Right ventricle myocardium superior (tissue), 1 donor: ENCODE data around the gene ROPN1L. TPM values are rescaled to one million over a fixed set of nuclear protein-coding genes. Genes with fewer than 3 reads are reported as not detected.
"Not testable (repeated sequence)": the region's sequence is repeated elsewhere in the genome, so short reads cannot be mapped to it uniquely, and the experiment has no call there.

ENCODE experiments used
- ATAC-seq: fragments of 200-7000 bp; cut with Tn5 transposase; one replicate; pipeline ENCODE4 v1.9.1; 2020; ENCODE audit warnings: mild to moderate bottlenecking; ENCODE audit not compliant: poor library complexity
- DNase-seq: peaks from one replicate; pipeline ENCODE4 v3.0.0-alpha.2; 2020
- intact Hi-C: fragments of 100-400 bp; cut with DNase I; formaldehyde crosslinking; loops from one replicate; pipeline ENCODE4 v1.11.2; 2022
- total RNA-seq: library from RNA; stranded (reverse); fragmentation: NEBNext Ultra II Directional; extraction: Animal tissue kit (Norgen Biotek cat#: 25700); gene quantifications from one replicate; pipeline ENCODE4 v1.2.1, GENCODE V29; 2021
- donor health status: DM: no; HTN: yes; CAD: no; lungs with severe emphysema.

ROPN1L gene
- total RNA-seq, 1 donor from 2014 or later = not detected

GRCh38 chr5:10488144-10488543 lies 46.5 kb downstream of the ROPN1L start:
- DNase-seq = no peak
- intact Hi-C loops = no loop called here

DNA sequence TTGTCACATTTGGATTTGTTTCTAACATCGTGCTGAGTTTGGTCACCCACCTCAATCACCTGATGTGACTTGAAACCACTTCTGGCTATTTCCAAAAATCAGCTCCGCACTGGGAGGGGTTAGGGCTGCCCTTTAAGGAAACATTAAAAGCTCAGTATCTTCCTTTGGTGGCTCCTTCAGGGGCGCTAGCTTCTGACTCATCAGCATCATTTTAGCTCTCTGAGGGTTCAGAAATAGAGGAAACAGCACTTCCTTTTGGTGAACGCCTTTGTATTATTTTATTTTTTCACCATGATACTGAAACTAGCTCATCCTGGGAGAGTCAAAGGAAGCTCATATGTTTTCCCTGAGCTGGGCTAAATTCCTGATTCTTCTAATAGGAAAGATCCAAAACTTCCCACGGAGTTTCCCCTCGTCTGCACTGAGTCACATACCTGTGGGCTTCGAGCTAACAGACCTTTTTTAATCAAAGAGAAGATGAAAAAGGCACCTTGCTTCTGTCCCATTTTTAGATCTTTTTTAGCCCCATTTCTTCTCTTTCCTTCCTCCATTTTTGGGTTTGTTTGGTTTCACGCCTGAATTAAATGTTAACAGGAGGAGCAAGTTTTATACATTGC lies 48.2 kb downstream of the ROPN1L start:
- intact Hi-C loops = no loop called here
- ATAC-seq (no peak), DNase-seq (no peak)

More at GRCh38 chr5:10488144-10488543, 46.5 kb downstream of the ROPN1L start:
- no peak for ATAC-seq

GRCh38 chr5:10490927-10491672 lies 49.4 kb downstream of the ROPN1L start:
- ATAC-seq (no peak), DNase-seq (no peak)
- intact Hi-C loops = no loop called here

GRCh38 chr5:10491673-10492026 lies 50.0 kb downstream of the ROPN1L start:
- DNase-seq (no peak), ATAC-seq (no peak)
- intact Hi-C loops = no loop called here

- intact Hi-C loops = no loop called here
- ATAC-seq (no peak), DNase-seq (no peak)
Measured at GRCh38 chr5:10493884-10494283, 52.2 kb downstream of the ROPN1L start.

DNA sequence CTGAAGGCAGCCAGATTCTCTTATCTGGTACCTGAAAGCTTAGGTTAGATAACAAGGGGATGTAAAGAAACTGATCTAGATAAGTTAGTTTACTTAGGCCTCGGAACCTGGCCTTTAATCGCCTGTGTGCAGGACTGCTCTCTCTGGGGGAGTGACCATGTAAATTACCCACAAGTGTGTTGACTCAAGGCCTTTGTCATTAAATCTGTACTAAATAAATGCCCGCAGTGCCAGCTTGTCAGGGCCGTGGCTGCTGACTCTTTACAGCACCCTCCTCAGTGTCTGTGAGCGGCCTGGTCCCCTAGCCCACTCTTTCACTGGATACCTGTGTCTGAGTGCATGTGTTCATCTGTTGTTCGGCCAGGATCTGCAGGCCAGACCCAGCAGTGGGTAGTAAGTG lies 52.8 kb downstream of the ROPN1L start:
- ATAC-seq, intact Hi-C loops, DNase-seq: not testable (repeated sequence)

DNA sequence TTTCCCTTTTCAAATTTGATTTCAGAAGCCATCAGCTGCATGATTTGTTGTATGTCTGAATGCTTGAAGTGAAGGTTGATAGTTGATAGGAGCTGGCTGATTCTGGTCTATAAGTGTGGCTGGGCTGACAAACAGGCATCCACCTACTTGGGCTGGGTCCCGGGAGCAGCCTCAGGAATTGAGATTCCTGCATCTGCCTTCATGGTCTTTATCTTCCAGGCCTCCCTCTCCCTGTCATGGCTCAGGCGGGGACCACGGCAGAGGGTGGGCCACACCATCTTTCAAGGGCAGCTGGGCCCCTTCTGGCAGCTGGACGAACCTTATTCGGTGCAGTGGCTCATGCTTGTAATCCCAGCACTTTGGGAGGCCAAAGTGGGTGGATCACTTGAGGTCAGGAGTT lies 55.9 kb downstream of the ROPN1L start:
- no peak for DNase-seq
- intact Hi-C loops = no loop called here
- ATAC-seq = no peak

DNA sequence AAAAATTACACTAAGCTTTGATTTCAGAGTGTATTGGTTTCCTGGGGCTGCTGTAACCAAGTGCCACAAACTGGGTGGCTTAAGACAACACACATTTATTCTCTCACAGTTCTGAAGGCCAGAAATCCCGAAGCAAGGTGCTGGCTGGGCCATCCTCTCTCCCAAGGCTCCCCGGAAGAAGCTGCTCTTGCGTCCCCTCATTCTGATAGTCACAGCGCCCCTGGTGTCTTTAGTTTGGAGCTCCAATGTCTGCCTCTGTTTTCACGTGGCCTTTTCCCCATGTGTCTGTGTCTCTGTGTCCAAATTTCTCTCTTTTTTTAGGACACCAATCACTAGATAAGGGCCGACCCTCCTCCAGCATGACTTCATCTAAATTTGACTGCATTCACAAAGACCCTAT lies 56.7 kb downstream of the ROPN1L start:
- intact Hi-C loops = no loop called here
- DNase-seq (no peak), ATAC-seq (no peak)

DNA sequence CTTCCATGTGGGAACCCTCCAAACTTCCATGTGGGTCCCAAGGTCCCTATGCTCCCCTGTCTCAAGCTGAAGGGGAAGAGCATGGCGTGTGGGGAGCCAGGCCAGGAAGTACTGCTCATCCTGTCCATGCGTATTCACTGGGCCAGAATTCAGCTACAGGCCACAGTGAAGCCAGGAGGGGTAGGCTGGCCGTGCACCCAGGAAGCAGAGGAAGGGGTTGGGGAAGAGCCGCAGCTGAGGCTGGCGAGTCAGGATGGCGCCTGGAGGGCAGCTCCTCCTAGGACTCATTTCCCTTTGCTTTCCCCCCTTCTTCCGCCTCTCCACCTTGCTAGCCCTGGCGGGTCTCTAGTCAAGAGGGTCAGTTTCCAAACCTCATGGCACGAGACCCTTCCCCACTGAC lies 57.4 kb downstream of the ROPN1L start:
- intact Hi-C loops = no loop called here
- DNase-seq (no peak), ATAC-seq (no peak)

- DNase-seq = no peak
- intact Hi-C loops = no loop called here
- no peak for ATAC-seq
Measured at GRCh38 chr5:10499776-10500175, 58.1 kb downstream of the ROPN1L start.

- intact Hi-C loops = no loop called here
- ATAC-seq (no peak), DNase-seq (no peak)
Measured at GRCh38 chr5:10500669-10501068, 59.0 kb downstream of the ROPN1L start.

- ATAC-seq (peak; percentile 23), DNase-seq (no peak)
- intact Hi-C loops = no loop called here
Measured at GRCh38 chr5:10501554-10502075, 59.9 kb downstream of the ROPN1L start.

DNA sequence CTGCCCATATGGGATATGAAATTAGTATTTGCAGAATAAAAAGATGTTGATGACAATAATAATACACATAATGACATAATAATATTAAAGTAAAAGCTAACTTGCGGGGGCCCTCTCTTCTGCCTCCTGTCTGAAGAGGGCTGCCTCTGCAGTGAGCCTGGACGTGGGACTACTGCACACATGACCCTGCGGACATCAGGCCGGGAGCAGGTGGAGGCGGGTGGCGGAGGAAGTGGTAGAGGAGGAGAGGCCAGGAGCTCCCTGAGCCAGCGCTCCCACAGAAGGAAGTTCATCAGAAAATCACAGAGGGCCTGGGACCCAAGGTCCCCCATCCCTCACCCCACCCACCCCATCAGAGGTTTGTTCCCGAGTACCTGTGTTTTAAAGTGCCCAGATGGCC lies 60.5 kb downstream of the ROPN1L start:
- DNase-seq = no peak
- ATAC-seq = no peak
- intact Hi-C loops = no loop called here

DNA sequence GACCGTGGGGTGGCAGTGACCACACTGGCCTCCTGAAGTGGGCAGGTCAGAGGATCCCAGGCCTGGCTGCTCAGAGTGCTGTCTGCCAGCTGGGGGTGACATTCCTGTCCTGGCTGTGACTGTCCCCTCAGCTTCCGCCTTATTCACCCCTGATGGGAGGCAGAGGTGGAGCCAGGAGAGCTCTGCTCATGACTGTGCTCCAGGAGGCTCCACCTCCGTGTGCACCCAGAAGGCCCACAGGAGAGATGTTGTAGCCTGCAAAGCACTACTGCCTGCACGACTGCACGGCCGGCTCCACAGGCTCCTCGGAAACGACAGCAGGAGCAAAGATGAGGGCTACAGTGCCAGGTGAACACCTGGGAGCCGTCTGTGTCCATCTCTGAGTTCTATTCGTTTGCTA lies 60.9 kb downstream of the ROPN1L start:
- intact Hi-C loops = no loop called here
- ATAC-seq (no peak), DNase-seq (no peak)

DNA sequence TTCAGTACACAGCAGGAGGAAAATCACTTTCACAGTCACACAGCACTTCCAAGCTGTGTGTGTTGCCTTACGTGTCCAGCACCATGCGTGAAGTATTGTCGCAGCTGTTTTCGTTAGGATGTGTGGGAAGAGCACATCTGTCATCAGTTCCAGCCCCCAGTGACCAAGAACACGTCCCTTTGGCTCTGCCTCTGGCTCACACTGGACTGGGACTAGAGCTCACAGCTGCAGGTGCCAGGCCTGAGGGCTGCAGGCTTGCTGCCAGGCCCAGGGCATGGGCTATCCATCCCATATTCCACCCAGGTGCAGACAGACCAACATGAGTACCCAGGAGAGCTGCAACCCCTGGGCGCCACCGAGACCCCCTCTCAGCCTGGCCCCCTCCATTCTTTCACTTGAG lies 61.6 kb downstream of the ROPN1L start:
- intact Hi-C loops = no loop called here
- ATAC-seq = peak; percentile 88
- DNase-seq = peak; percentile 67

DNA sequence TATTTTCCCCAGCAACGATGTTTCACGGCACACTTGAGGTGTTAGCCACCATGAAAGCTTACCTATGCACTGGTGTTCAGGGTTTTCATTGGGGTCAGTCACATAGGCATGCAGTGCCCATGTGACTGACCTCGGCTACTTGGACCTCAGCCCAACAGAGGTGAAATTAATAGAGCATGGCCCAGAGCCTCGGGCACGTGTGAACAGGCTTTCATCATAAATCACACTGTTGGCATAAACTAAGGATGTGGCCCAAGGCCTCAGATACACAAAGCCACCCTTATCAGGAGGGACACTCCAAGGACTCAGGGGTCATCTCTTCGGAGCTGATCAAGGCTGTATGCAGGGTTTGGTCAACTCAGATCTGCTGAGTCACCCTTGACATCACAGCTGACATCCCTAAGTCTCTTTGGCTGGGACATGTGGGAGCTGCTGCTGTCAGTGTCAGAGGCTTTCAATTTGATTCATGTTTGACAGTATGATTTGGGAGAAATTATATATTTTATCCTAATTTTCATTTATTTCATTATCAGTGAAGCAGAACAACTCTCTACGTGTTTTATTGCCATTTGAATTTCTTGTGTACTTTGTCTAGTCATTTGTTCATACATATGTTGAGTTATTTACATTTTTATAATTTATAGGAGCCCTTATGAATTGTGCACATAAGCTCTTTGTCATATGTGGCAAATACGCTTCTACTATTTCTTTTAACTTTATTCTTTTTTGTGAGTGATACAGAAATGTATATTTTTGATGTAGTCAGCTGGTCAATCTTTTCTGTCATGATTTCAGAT lies 62.5 kb downstream of the ROPN1L start:
- intact Hi-C loops = no loop called here
- ATAC-seq = peak; percentile 69

DNA sequence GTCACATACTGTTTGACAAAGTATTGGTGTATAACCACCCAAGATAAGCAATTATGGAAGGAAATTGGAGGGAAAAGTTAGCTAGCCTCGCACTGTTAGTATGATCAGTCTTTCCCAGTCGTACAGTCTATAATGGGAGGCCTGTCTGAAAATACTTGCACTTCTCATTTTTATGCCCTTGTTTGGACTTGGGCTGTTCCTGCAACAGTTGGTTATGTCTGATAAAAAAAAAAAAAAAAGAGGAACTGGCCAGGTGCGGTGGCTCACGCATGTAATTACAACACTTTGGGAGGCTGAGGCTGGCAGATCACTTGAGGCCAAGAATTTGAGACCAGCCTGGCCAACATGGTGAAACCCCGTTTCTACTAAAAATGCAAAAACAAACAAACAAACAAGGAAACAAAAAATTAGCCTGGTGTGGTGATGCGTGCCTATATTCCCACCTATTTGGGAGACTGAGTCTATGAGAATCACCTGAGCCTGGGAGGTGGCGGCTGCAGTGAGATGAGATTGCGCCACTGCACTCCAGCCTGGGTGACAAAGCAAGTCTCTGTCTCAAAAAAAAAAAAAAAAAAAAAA lies 63.9 kb downstream of the ROPN1L start:
- ATAC-seq (no peak), DNase-seq (no peak)
- intact Hi-C loops = no loop called here

More for the DNA sequence above, 62.5 kb downstream of the ROPN1L start:
- DNase-seq = no peak

GRCh38 chr5:10506535-10506934 lies 64.9 kb downstream of the ROPN1L start:
- intact Hi-C loops = no loop called here
- ATAC-seq (no peak), DNase-seq (no peak)

DNA sequence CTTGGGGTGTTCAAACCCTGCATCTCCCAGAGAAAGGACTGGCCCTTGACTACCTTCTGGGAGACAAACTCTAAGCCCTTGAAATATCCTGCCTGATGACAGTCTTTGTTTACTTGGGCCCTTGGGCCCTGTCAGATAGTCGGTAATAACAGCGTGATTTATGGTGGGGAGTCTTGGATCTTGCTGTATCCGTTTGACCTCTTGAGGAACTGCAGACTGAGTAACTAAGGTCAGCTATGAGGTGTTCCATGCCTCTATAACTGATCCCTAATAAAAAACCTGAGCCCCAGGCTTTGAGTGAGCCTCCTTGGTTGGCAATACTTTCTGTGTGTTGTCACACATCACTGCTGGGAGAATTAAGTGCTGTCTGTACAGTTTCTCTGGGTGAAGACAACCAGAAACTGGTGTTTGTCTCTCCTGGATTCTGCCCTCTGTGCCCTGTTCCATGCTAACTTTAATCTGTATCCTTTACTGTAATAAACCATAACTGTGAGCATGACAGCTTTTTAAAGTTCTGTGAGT lies 66.0 kb downstream of the ROPN1L start:
- intact Hi-C loops = no loop called here
- ATAC-seq = no peak
- no peak for DNase-seq
